Uterus (tissue), 2 donors: ENCODE measurements around the gene PIK3C2G.

Experiments used
- CTCF ChIP-seq, 4 experiments: fragments of 200-600 bp in 2 of 4; fragments of 450-650 bp in 2 of 4; sonication (generic) in 2 of 4; IDR thresholded peaks; one replicate each; pipeline ENCODE4 v1.5.1; 2016 to 2019; ENCODE audit warnings: antibody characterized with exemption in 4 of 4, mild to moderate bottlenecking in 2 of 4, moderate library complexity in 1 of 4
- POLR2A ChIP-seq, 2 donors: fragments of 450-650 bp; IDR thresholded peaks; one replicate each; pipeline ENCODE4 v1.6.1; 2016; ENCODE audit warnings: antibody characterized with exemption in 2 of 2, mild to moderate bottlenecking in 1 of 2, moderate library complexity in 1 of 2

GRCh38 chr12:18339633-18340032 lies 78.3 kb downstream of the PIK3C2G start:
- TF ChIP-seq CTCF (IDR thresholded peaks at IDR 0.05), result no peak
- no peak for TF ChIP-seq POLR2A (IDR thresholded peaks at IDR 0.05)
